HG03095 (cell line): ENCODE results near the gene DTX4.

ENCODE experiments used
- ATAC-seq: cut with Tn5 transposase; IDR thresholded peaks from one replicate; pipeline ENCODE4 v1.9.1; 2021; ENCODE audit warnings: moderate library complexity; ENCODE audit not compliant: unreplicated experiment

The DTX4 gene

GRCh38 chr11:59189986-59190385 lies 18.1 kb downstream of the DTX4 start:
- ATAC-seq: no peak

GRCh38 chr11:59191095-59191494 lies 19.2 kb downstream of the DTX4 start:
- ATAC-seq: no peak

GRCh38 chr11:59191890-59192289 lies 20.0 kb downstream of the DTX4 start:
- no peak for ATAC-seq

GRCh38 chr11:59192446-59193020 lies 20.6 kb downstream of the DTX4 start:
- ATAC-seq: no peak

- ATAC-seq: no peak
Measured at GRCh38 chr11:59193587-59194130, 21.7 kb downstream of the DTX4 start.

GRCh38 chr11:59195586-59195985 lies 23.7 kb downstream of the DTX4 start:
- no peak for ATAC-seq

- no peak for ATAC-seq
Measured at GRCh38 chr11:59196777-59197176, 24.8 kb downstream of the DTX4 start.

GRCh38 chr11:59197991-59198390 lies 26.1 kb downstream of the DTX4 start:
- ATAC-seq: no peak

GRCh38 chr11:59198726-59199125 lies 26.8 kb downstream of the DTX4 start:
- ATAC-seq: no peak

- ATAC-seq: no peak
Measured at GRCh38 chr11:59199546-59200422, 27.9 kb downstream of the DTX4 start.

- ATAC-seq: no peak
Measured at GRCh38 chr11:59200423-59200746, 28.5 kb downstream of the DTX4 start.

GRCh38 chr11:59201353-59201752 lies 29.4 kb downstream of the DTX4 start:
- no peak for ATAC-seq

- ATAC-seq: no peak
Measured at GRCh38 chr11:59204746-59205145, 32.8 kb downstream of the DTX4 start.

- no peak for ATAC-seq
Measured at GRCh38 chr11:59205648-59206047, 33.7 kb downstream of the DTX4 start.

- no peak for ATAC-seq
Measured at GRCh38 chr11:59206635-59207034, 34.7 kb downstream of the DTX4 start.

- ATAC-seq: peak; percentile 69
Measured at GRCh38 chr11:59207988-59208451, 36.1 kb downstream of the DTX4 start.

- no peak for ATAC-seq
Measured at GRCh38 chr11:59208956-59209355, 37.0 kb downstream of the DTX4 start.

GRCh38 chr11:59212222-59212621 lies 40.3 kb downstream of the DTX4 start:
- ATAC-seq: no peak

- ATAC-seq: no peak
Measured at GRCh38 chr11:59212744-59213631, 41.1 kb downstream of the DTX4 start, which contains the start of gene MPEG1. Gene MPEG1, minus strand, starts transcription at chr11:59212927. Its CDS starts 62 bp downstream, at chr11:59212865.

- no peak for ATAC-seq
Measured at GRCh38 chr11:59214141-59214893, 42.4 kb downstream of the DTX4 start.
